Upper lobe of right lung (tissue), 1 donor: ENCODE results near the gene ABCD4. TPM values are rescaled to one million over a fixed set of nuclear protein-coding genes. Genes with fewer than 3 reads are reported as not detected.

Experiments used
- ATAC-seq: fragments of 200-7000 bp; cut with Tn5 transposase; one replicate; pipeline ENCODE4 v1.9.1; 2020; ENCODE audit warnings: mild to moderate bottlenecking, moderate library complexity
- DNase-seq: peaks from one replicate; pipeline ENCODE4 v3.0.0-alpha.2; 2020
- H3K27ac ChIP-seq: fragments of 200-600 bp; one replicate; pipeline ENCODE4 v1.8.0; 2022
- H3K27me3 ChIP-seq: fragments of 200-600 bp; one replicate; pipeline ENCODE4 v1.8.0; 2022; ENCODE audit warnings: mild to moderate bottlenecking
- H3K36me3 ChIP-seq: fragments of 200-600 bp; one replicate; pipeline ENCODE4 v1.8.0; 2022
- H3K4me1 ChIP-seq: fragments of 200-600 bp; one replicate; pipeline ENCODE4 v1.8.0; 2022
- H3K4me3 ChIP-seq: fragments of 200-600 bp; one replicate; pipeline ENCODE4 v1.8.0; 2022; ENCODE audit warnings: mild to moderate bottlenecking
- H3K9me3 ChIP-seq: fragments of 200-600 bp; one replicate; pipeline ENCODE4 v1.8.0; 2022
- CTCF ChIP-seq: fragments of 200-600 bp; IDR thresholded peaks from one replicate; pipeline ENCODE4 v1.8.0; 2022; ENCODE audit warnings: antibody characterized with exemption
- intact Hi-C: fragments of 100-400 bp; cut with DNase I; formaldehyde crosslinking; loops from one replicate; pipeline ENCODE4 v1.11.0; 2022
- total RNA-seq: library from RNA; stranded (reverse); fragmentation: NEBNext Ultra II Directional; extraction: Animal tissue kit (Norgen Biotek cat#: 25700); gene quantifications from one replicate; pipeline ENCODE4 v1.2.1, GENCODE V29; 2021
- donor health status: DM: no; HTN: yes; CAD: no; lungs with severe emphysema.

ABCD4 gene
- total RNA-seq, 1 donor from 2014 or later: 48.3 TPM

DNA sequence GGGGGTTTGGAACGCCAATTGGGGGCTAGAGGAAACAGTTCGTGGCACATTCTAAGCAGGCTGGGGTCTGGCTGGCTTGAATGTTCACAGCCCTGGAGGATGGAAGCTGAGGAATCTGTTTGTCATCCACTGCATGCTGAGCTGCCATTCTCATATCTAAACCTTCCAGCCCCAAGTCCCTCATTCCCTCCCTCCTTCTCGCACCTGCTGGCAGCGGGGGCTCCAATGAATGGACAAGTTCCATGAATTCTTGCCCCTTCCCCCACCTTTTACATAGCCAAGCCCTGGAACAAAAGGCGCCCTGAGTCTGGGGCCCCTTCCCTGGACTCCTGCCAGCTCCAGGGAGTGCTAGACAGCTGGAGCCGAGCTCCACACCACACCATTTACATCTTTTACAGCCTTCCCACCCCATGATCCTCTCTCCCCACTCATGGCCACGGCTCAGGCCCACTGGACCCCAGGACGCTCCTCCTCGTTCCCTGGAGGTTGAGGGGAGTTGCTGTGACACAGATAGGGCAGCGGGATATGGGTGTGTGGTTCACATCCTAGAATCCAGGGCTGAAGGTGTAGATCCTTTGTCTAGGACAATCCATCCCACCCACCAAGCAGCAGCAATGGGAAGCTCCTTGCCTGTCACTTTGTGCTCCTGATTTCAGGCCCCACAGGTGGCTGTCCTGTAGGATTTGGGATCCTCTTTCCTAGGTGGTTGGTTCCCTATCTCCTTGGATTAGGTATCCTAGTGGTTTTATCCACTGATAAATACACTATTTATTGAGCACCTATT lies 23.8 kb upstream of the ABCD4 start:
- H3K4me3 ChIP-seq: no peak overlapping the region
- no peak overlapping the region for H3K27ac ChIP-seq
- ATAC-seq (no peak), DNase-seq (peak; percentile 50)
- H3K27me3 ChIP-seq: no peaks in the 10 kb centered on the region
- no peaks in the 10 kb centered on the region for H3K36me3 ChIP-seq
- intact Hi-C loops: no loop called here
- H3K4me1 ChIP-seq: no peaks in the 10 kb centered on the region
- no peak for TF ChIP-seq CTCF
- H3K9me3 ChIP-seq: no peaks in the 10 kb centered on the region

DNA sequence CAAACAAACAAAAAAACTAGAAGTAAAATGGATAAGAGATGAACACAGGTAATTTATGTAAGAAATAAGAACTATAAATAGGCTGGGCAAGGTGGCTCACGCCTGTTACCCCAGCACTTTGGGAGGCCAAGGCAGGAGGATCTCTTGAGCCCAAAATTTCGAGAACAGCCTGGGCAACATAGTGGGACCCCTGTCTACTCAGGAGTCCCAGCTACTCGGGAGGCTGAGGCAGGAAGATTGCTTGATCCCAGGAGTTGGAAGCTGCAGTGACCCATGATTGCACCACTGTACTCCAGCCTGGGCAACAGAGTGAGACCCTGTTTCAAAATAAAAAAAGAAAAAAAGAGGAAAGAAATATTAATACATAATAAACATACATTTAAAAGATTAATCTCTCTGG lies 22.7 kb upstream of the ABCD4 start:
- Histone ChIP-seq H3K36me3 (no peaks in the 10 kb centered on the region), H3K4me3 (no peak overlapping the region), H3K27ac (no peak overlapping the region), H3K4me1 (no peaks in the 10 kb centered on the region), H3K9me3 (no peaks in the 10 kb centered on the region), H3K27me3 (no peaks in the 10 kb centered on the region)
- ATAC-seq (no peak), DNase-seq (peak; percentile 20)
- TF ChIP-seq CTCF: no peak
- intact Hi-C loops: no loop called here

DNA sequence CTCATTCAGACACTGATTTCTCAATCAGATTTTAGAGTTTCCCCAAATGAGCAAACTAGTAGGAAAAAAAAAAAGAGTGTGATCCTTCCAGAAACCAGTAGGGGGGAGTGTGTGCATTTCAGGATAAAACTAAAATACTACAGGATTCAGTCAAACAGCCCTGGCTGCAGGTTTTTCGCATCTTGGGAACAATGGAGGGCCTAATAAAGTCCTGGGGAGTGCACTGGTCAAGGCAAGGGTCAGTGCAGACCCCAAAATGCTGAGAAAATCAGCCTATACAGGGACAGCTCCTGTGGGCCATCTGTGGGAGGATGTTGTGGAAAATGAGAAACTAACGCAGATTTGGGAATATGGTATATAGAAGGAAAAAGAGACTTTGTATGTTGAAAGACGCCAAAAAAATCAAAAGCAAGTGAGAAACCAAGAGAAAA lies 22.2 kb upstream of the ABCD4 start:
- Histone ChIP-seq H3K9me3 (no peaks in the 10 kb centered on the region), H3K4me1 (no peaks in the 10 kb centered on the region), H3K4me3 (no peak overlapping the region), H3K27ac (no peak overlapping the region), H3K36me3 (no peaks in the 10 kb centered on the region), H3K27me3 (no peaks in the 10 kb centered on the region)
- DNase-seq (no peak), ATAC-seq (peak; percentile 57)
- peak; percentile 61 for TF ChIP-seq CTCF
- intact Hi-C loops: no loop called here

GRCh38 chr14:74314576-74314975 lies 11.8 kb upstream of the ABCD4 start:
- DNase-seq (no peak), ATAC-seq (no peak)
- H3K36me3 ChIP-seq: no peaks in the 10 kb centered on the region
- no peaks in the 10 kb centered on the region for H3K9me3 ChIP-seq
- H3K4me3 ChIP-seq: no peak overlapping the region
- intact Hi-C loops: no loop called here
- H3K4me1 ChIP-seq: no peaks in the 10 kb centered on the region
- H3K27ac ChIP-seq: no peak overlapping the region
- H3K27me3 ChIP-seq: no peaks in the 10 kb centered on the region
- no peak for TF ChIP-seq CTCF

- intact Hi-C loops: no loop called here
- no peak for ATAC-seq
- H3K27me3 ChIP-seq: no peaks in the 10 kb centered on the region
These were observed 10.9 kb upstream of the ABCD4 start for GRCh38 chr14:74313601-74314000.

More at GRCh38 chr14:74313601-74314000, 10.9 kb upstream of the ABCD4 start:
- Histone ChIP-seq H3K9me3 (no peaks in the 10 kb centered on the region), H3K36me3 (no peaks in the 10 kb centered on the region), H3K4me1 (no peaks in the 10 kb centered on the region), H3K4me3 (no peak overlapping the region), H3K27ac (no peak overlapping the region)
- DNase-seq: no peak
- TF ChIP-seq CTCF: no peak
